Tongue (tissue), 2 donors: ENCODE results near the gene MED7. TPM values are rescaled to one million over a fixed set of nuclear protein-coding genes. Genes with fewer than 3 reads are reported as not detected.
A peak's percentile ranks its signal among the peaks of the same experiment; 100 is the strongest.
"Not testable (repeated sequence)": the region's sequence is repeated elsewhere in the genome, so short reads cannot be mapped to it uniquely, and the experiment has no call there.

Experiments used
- DNase-seq: peaks from one replicate; pipeline ENCODE4 v3.0.0-alpha.2; 2015
- total RNA-seq: library from RNA; depleted of rRNA; stranded (reverse); fragments of >200 nt; gene quantifications from one replicate; pipeline ENCODE4 v1.2.3, GENCODE V29; 2014

MED7 gene
- total RNA-seq = 17.2 TPM

GRCh38 chr5:157142317-157143126 is at the start of gene MED7:
TSS of gene MED7 (minus strand) at chr5:157142865. CDS start at chr5:157139431, 3,434 bp downstream.
- DNase-seq = peak; percentile 100

GRCh38 chr5:157189223-157189622 is 46.6 kb upstream of the MED7 start:
- no peak for DNase-seq

GRCh38 chr5:157188270-157188669 is 45.6 kb upstream of the MED7 start:
- no peak for DNase-seq

- no peak for DNase-seq
Measured at GRCh38 chr5:157187046-157187754, 44.5 kb upstream of the MED7 start.

- no peak for DNase-seq
Measured at GRCh38 chr5:157186309-157187045, 43.8 kb upstream of the MED7 start.

- DNase-seq = not testable (repeated sequence)
Measured at GRCh38 chr5:157185122-157185521, 42.5 kb upstream of the MED7 start.

- DNase-seq = no peak
Measured at GRCh38 chr5:157184117-157184670, 41.5 kb upstream of the MED7 start.

- no peak for DNase-seq
Measured at GRCh38 chr5:157182143-157182757, 39.6 kb upstream of the MED7 start.

- DNase-seq = no peak
Measured at GRCh38 chr5:157180374-157181264, 38.0 kb upstream of the MED7 start, which contains the start of gene ITK. TSS of gene ITK (plus strand) at chr5:157180840. CDS start at chr5:157180978, 138 bp downstream.

- DNase-seq = no peak
Measured at GRCh38 chr5:157178966-157179365, 36.3 kb upstream of the MED7 start.

GRCh38 chr5:157177953-157178352 is 35.3 kb upstream of the MED7 start:
- no peak for DNase-seq

GRCh38 chr5:157175071-157175612 is 32.5 kb upstream of the MED7 start:
- DNase-seq = no peak

GRCh38 chr5:157172403-157172802 is 29.7 kb upstream of the MED7 start:
- DNase-seq = no peak

GRCh38 chr5:157168286-157168685 is 25.6 kb upstream of the MED7 start:
- DNase-seq = no peak

GRCh38 chr5:157167214-157167621 is 24.6 kb upstream of the MED7 start:
- no peak for DNase-seq

GRCh38 chr5:157166214-157167213 is 23.8 kb upstream of the MED7 start, which contains the start of gene GARIN3:
TSS of gene GARIN3 (minus strand) at chr5:157166264. CDS start at chr5:157166168, 96 bp downstream.
- DNase-seq = no peak

GRCh38 chr5:157165668-157166067 is 23.0 kb upstream of the MED7 start:
- no peak for DNase-seq

- DNase-seq = no peak
Measured at GRCh38 chr5:157165261-157165660, 22.6 kb upstream of the MED7 start.

GRCh38 chr5:157164521-157164920 is 21.9 kb upstream of the MED7 start:
- no peak for DNase-seq
